ENCODE data around the gene SLC6A6. TPM values are rescaled to one million over a fixed set of nuclear protein-coding genes. Genes with fewer than 3 reads are reported as not detected.

SLC6A6 gene
- total and polyA plus RNA-seq, 2 experiments from 2014 or later, result 27.5 to 150 TPM

- Mint-ChIP-seq H3K4me3 (no peak overlapping the region), H3K36me3 (ENCODE audit: low read depth) (peaks cover 44% of the 10 kb centered on the region), H3K9me3 (no peaks in the 10 kb centered on the region), H3K27ac (peak overlapping the region; percentile 36; the same call in 1 of the 2 replicates), H3K27me3 (ENCODE audit: insufficient read depth, low read depth, poor library complexity) (peaks cover 26% of the 10 kb centered on the region), H3K4me1 (peaks cover 58% of the 10 kb centered on the region)
- Histone ChIP-seq H3K4me1 (ENCODE audit: insufficient read depth) (peaks cover 48% of the 10 kb centered on the region), H3F3A (replicated peaks; ENCODE audit: low read depth) (peaks cover 9% of the 10 kb centered on the region; the same call in 1 of the 2 replicates), H3K79me2 (replicated peaks; ENCODE audit: insufficient read depth) (peaks cover 89% of the 10 kb centered on the region), H3K4me3 (no peak overlapping the region), H3K9me2 (ENCODE audit: insufficient read depth) (no peaks in the 10 kb centered on the region), H3K27me3 (ENCODE audit: insufficient read depth) (no peaks in the 10 kb centered on the region), H3K27ac (ENCODE audit: low read depth) (peak overlapping the region; percentile 69; the same call in 1 of the 2 replicates), H3K4me2 (0 out of 2 replicates have a peak overlapping the region, but pooled peaks have one; percentile 14), H4K20me1 (replicated peaks; ENCODE audit: insufficient read depth) (peaks cover 54% of the 10 kb centered on the region), H3K36me3 (ENCODE audit: insufficient read depth) (no peaks in the 10 kb centered on the region; the same call in 1 of the 2 replicates), H2AFZ (no peak overlapping the region)
- DNase-seq (ENCODE audit: low spot score), result no peak
- no peak for TF ChIP-seq ZNF331 (CRISPR knock-in tag; IDR thresholded peaks at IDR 0.05; ENCODE audit: low read depth)
- TF ChIP-seq STAT1 (IDR thresholded peaks at IDR 0.05; ENCODE audit: unreplicated experiment), result no peak
- TF ChIP-seq CTCF (conservative IDR thresholded peaks at IDR 0.05; ENCODE audit: low read depth in 2 of 2), result no peak
- TF ChIP-seq ZNF114 (CRISPR knock-in tag; IDR thresholded peaks at IDR 0.05), result no peak
- no peak for TF ChIP-seq JUNB (IDR thresholded peaks at IDR 0.05; ENCODE audit: unreplicated experiment)
- no peak for TF ChIP-seq ETS1 (IDR thresholded peaks at IDR 0.05)
- no peak for TF ChIP-seq EZH2phosphoT487 (IDR thresholded peaks at IDR 0.05; ENCODE audit: unreplicated experiment)
- no peak for TF ChIP-seq CREB1 (CRISPR knock-in tag; IDR thresholded peaks at IDR 0.05; ENCODE audit: low read depth)
- no peak for TF ChIP-seq ZNF462 (CRISPR knock-in tag; IDR thresholded peaks at IDR 0.05)
- TF ChIP-seq POLR2AphosphoS5 (IDR thresholded peaks at IDR 0.05; ENCODE audit: low read depth), result no peak
- TF ChIP-seq NANOG (IDR thresholded peaks at IDR 0.05; ENCODE audit: borderline replicate concordance), result no peak
- TF ChIP-seq EZH2 (IDR thresholded peaks at IDR 0.05; ENCODE audit: low read depth, unreplicated experiment), result no peak
- ATAC-seq, result no peak
Observed at GRCh38 chr3:14406336-14406735, 3.9 kb downstream of the SLC6A6 start.

All from GM23338 (cell line).